ENCODE data around the gene FAM9A.
A peak's percentile ranks its signal among the peaks of the same experiment; 100 is the strongest.
"Not testable (repeated sequence)": the region's sequence is repeated elsewhere in the genome, so short reads cannot be mapped to it uniquely, and the experiment has no call there.

FAM9A gene

DNA sequence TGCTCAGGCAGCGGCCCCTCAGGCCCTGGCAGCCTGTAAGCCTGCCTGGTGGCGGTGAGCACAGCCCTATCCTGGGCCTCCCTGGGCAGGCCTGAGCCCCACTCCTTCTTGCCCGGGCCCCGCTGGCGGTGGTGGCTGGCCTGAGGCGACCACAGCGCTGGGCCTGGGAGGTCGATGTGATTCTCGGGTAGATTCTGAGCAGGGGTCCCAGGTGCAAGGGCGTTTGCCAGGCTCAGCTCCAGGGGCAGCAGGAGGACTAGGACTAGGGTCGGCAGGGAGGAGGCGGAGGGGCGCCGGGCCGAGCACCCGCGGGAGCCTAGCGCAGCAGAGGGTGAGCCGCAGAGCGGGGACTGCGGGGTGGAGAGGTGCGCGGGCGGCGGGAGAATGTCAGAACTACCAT is 17.0 kb downstream of the FAM9A start:
- H3K4me3 ChIP-seq (ENCODE audit: control insufficient read depth, low read depth, low read length), result no peak overlapping the region
- DNase-seq (ENCODE audit: low read depth), result no peak
- TF ChIP-seq, protein P1, sequence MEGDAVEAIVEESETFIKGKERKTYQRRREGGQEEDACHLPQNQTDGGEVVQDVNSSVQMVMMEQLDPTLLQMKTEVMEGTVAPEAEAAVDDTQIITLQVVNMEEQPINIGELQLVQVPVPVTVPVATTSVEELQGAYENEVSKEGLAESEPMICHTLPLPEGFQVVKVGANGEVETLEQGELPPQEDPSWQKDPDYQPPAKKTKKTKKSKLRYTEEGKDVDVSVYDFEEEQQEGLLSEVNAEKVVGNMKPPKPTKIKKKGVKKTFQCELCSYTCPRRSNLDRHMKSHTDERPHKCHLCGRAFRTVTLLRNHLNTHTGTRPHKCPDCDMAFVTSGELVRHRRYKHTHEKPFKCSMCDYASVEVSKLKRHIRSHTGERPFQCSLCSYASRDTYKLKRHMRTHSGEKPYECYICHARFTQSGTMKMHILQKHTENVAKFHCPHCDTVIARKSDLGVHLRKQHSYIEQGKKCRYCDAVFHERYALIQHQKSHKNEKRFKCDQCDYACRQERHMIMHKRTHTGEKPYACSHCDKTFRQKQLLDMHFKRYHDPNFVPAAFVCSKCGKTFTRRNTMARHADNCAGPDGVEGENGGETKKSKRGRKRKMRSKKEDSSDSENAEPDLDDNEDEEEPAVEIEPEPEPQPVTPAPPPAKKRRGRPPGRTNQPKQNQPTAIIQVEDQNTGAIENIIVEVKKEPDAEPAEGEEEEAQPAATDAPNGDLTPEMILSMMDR (conservative IDR thresholded peaks at IDR 0.05; ENCODE audit: control insufficient read depth, insufficient read depth, low read depth, low read length), result no peak

DNA sequence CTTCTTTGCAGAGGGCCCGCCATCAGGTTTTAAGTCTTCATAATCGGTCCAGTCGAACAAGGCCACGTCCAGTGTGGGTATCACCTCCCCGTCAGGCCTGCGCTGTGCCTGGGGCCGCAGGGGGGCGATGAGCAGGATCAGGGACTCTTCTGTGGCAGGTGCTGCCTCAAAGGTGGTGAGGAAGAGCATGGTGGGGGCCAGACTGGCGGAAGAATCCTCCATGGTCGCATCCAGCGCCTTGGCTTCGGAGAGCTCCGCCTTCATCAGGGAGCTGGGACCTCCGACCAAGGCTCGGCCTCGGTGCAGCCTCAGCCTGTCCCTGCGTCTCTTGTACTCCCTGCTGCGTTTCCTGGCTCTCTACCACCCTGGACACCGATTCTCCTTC is 17.5 kb downstream of the FAM9A start:
- TF ChIP-seq, protein P1 (conservative IDR thresholded peaks at IDR 0.05; ENCODE audit: control insufficient read depth, insufficient read depth, low read depth, low read length), result no peak
- no peak overlapping the region for H3K4me3 ChIP-seq (ENCODE audit: control insufficient read depth, low read depth, low read length)
- DNase-seq (ENCODE audit: low read depth), result no peak

- no peak overlapping the region for H3K4me3 ChIP-seq (ENCODE audit: control insufficient read depth, low read depth, low read length)
- DNase-seq (ENCODE audit: low read depth), result peak; percentile 3
- TF ChIP-seq, protein P1 (conservative IDR thresholded peaks at IDR 0.05; ENCODE audit: control insufficient read depth, insufficient read depth, low read depth, low read length), result peak; percentile 32
Measured at GRCh38 chrX:8783097-8783713, 18.0 kb downstream of the FAM9A start.

DNA sequence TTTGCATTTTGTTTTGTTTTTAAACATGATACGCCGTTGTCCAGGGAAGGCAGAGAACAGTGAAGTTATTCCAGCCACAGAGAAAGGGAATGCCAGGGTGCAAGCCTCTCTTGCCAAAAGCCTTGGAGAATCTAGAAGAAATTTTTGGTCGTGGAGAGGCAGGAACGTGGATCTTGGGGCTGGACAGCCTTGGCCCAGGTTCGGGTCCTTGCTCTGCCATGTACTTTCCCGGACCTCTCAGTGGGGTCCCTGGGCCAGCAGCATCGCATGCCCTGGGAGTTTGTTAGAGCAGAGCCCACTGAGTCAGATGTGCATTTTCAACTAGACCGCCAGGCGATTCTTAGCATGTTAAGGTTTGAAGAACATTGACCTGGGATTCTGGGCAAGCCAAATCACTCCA is 18.6 kb downstream of the FAM9A start:
- no peak overlapping the region for H3K4me3 ChIP-seq (ENCODE audit: control insufficient read depth, low read depth, low read length)
- TF ChIP-seq, protein P1 (conservative IDR thresholded peaks at IDR 0.05; ENCODE audit: control insufficient read depth, insufficient read depth, low read depth, low read length), result no peak
- no peak for DNase-seq (ENCODE audit: low read depth)

DNA sequence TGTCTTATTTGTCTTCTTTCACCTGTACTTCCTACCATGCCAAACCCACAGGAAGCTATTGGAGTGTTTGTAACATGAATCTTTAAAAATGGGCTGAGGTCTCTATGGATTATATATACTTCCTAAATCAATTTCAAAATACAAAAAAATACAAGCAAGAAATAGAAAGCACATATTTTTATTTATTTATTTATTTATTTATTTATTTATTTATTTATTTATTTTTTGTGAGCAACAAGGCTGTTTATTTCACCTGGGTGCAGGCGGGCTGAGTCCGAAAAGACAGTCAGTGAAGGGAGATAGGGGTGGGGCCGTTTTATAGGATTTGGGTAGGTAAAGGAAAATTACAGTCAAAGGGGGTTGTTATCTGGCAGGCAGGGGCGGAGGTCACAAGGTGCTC is 19.3 kb downstream of the FAM9A start:
- not testable (repeated sequence) for DNase-seq (ENCODE audit: low read depth); H3K4me3 ChIP-seq (ENCODE audit: control insufficient read depth, low read depth, low read length)

DNA sequence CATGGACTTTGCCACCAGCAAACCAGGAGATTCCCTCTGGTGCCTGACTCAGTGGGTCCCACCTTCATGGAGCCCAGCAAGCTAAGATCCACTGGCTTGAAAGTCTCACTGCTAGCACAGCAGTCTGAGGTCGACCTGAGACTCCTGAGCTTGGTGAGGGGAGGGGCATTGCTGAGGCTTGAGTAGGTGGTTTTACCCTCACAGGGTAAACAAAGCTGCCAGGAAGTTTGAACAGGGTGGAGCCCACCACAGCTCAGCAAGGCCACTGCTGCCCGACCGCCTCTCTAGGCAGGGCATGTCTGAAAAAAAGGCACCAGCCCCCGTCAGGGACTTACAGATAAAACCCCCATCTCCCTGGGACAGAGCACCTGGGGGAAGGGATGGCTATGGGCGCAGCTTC is 28.1 kb downstream of the FAM9A start:
- DNase-seq (ENCODE audit: low read depth), result no peak
- no peak overlapping the region for H3K4me3 ChIP-seq (ENCODE audit: control insufficient read depth, low read depth, low read length)
- TF ChIP-seq, protein P1 (conservative IDR thresholded peaks at IDR 0.05; ENCODE audit: control insufficient read depth, insufficient read depth, low read depth, low read length), result no peak

DNA sequence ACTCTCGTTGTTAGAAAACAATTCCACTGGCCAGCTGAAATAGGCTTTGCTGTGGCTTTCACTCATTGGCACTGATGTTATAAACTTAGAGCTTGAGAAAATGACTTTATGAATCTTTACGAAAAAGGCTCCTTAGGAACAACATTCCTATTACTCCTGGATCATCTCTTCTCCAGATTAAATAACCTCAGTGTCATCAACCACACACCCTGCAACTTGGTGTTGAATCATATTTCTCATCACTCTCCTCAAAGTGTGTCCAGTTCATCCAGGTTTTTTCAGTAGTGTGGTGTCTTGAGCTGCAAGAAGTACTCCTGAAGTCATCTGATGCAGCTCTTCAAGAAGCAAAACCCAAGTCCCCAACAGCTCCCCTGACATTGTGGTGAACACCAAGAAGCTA is 41.2 kb downstream of the FAM9A start:
- no peak overlapping the region for H3K4me3 ChIP-seq (ENCODE audit: control insufficient read depth, low read depth, low read length)
- TF ChIP-seq, protein P1 (conservative IDR thresholded peaks at IDR 0.05; ENCODE audit: control insufficient read depth, insufficient read depth, low read depth, low read length), result no peak
- DNase-seq (ENCODE audit: low read depth), result peak; percentile 41

DNA sequence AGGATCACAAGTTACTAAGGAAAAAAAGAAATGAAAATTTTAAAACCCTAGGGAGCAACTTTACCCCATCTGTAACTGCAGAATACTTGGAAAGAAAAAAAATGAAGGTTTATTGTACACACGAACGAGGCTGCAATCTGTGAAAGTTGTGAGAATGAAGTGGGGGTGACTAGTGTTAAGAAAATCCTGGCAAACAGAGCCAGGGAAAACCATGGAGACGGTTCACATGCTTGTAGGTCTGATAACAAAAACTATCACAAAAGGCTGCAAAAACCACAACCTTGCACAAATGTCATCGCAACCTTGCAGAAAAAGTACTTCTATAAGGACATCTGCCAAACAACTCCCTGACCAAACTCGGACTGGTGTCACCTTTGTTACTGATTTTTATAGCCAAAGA is 42.5 kb downstream of the FAM9A start:
- not testable (repeated sequence) for H3K4me3 ChIP-seq (ENCODE audit: control insufficient read depth, low read depth, low read length)
- DNase-seq (ENCODE audit: low read depth), result peak; percentile 38

DNA sequence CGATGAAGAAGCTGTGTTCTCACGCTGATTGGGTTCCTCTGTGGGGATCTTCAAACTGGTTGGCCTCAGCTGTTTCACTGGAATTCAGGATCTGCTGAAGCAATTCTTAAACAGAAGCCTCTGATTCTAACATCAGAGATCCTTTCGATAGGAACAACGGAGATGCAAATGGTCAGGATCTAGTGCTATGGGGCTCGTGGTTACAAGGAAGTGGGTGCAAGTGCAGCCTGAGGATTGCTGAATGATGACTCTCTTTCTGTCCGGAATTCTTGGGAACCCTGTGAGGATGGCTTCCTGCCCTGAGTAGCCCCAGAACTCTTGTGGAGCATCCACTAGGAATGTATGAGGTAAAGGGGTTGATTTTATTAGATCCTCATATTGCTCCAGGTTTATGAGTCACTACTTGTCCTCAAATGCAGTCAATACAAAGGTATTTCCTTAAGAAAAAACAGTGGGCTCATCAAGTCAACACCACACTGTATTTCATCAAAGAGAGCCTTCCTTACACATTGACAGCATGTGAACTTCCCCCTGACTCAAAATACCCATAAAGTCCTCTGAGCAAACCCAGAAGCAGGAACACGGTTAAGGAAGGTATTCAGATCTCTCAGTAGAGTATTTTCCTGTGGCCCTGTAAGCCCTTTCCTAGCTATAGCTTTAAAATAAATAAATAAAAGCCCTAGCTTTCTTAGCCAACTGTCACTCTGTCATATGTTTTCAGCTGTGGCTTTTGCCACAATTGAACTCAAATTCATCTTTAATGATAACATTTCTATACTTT is 43.4 kb downstream of the FAM9A start:
- peak; percentile 69 for DNase-seq (ENCODE audit: low read depth)
- H3K4me3 ChIP-seq (ENCODE audit: control insufficient read depth, low read depth, low read length), result not testable (repeated sequence)
